ENCODE measurements around the gene IL22. TPM values are rescaled to one million over a fixed set of nuclear protein-coding genes. Genes with fewer than 3 reads are reported as not detected.
A peak's percentile ranks its signal among the peaks of the same experiment; 100 is the strongest.

Gene IL22
- total and polyA plus RNA-seq, 5 experiments from 2014 or later = not detected

DNA sequence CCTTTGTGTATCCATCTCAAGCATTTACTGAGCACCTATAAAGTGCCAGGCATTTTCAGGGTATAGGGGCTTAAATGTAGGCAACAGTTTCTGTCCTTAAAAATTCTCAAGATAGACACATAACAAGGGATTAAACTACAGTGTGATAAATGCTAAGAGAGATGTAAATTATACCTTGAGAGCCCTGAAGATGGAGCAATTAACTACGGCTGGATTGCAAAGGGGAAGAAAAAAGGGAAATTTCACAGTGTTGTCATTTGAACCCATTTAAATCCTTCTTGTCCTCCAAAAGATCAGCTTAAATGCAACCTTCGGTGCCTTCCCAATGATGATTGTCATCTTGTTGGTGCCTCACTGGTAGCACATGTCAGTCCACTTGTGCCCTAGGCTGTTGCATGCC, 16.3 kb downstream of the IL22 start:
- H3K4me1 Mint-ChIP-seq = peaks cover 29 to 53% (median 51%) of the 10 kb centered on the region in 4 donors
- peaks cover 0 to 2% (median 0%) of the 10 kb centered on the region in 3 donors for H3K36me3 Mint-ChIP-seq
- H3K27ac Mint-ChIP-seq = peak overlapping the region; percentile 86 to 99 (median 96)
- peak in 1 of 10 donors; percentile 5 for DNase-seq
- peaks cover 0 to 1% (median 0%) of the 10 kb centered on the region in 5 donors for H3K27me3 Mint-ChIP-seq
- no peak for ATAC-seq
- peak overlapping the region; percentile 83 to 97 (median 92) for H3K4me3 Mint-ChIP-seq
- POLR2A ChIA-PET = interaction anchor here (1.1 kb wide), 1 partner anchor 95 kb away, joined by 4 read pairs; the partner anchor contains the start of gene MDM1
- H3K9me3 Mint-ChIP-seq = peaks cover 0 to 2% (median 0%) of the 10 kb centered on the region in 9 donors

DNA sequence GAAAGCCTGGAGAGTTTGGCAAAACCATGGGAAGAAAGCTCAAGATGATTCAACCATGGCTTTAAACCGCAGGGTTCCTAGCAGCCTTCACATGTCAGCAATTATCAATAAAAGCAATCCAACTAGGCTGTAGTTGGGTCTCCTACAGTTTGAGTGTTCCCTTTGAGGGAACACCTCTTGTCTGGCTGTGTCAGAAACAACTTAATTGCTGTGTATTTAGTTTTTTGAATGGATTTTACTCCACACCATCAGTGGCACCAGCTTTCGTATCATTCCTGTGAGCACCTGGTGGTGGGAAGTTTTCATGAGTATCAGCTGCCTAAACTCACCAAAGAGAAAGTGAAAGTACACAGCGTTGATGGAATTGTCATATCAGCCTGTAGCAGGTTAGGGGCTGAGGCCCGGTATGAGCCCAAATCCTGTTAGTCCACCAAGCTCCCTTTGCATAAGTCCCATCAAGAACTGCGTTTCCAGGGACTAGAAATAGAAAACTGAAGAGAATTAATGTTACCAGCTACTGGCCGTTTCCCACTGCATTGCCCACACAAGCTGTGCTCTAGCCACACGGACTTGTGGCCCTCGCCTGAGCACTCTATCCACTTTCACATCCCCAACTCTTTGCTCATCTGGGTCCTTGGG, 16.9 kb downstream of the IL22 start:
- peak overlapping the region; percentile 86 to 99 (median 96) for H3K27ac Mint-ChIP-seq
- POLR2A ChIA-PET = interaction anchor here (0.5 to 1.1 kb wide), 2 partner anchors 48 to 95 kb away, joined by 3 to 4 read pairs; partner anchors contain the start of gene MDM1
- peaks cover 29 to 53% (median 49%) of the 10 kb centered on the region in 4 donors for H3K4me1 Mint-ChIP-seq
- peaks cover 0 to 1% (median 0%) of the 10 kb centered on the region in 5 donors for H3K27me3 Mint-ChIP-seq
- H3K4me3 Mint-ChIP-seq = peak overlapping the region; percentile 83 to 97 (median 92)
- ATAC-seq (peak; percentile 78 to 92), DNase-seq (peak in 9 of 10 donors; percentile 6 to 69 (median 38))
- peaks cover 0 to 2% (median 0%) of the 10 kb centered on the region in 9 donors for H3K9me3 Mint-ChIP-seq
- peaks cover 0 to 2% (median 0%) of the 10 kb centered on the region in 3 donors for H3K36me3 Mint-ChIP-seq

DNA sequence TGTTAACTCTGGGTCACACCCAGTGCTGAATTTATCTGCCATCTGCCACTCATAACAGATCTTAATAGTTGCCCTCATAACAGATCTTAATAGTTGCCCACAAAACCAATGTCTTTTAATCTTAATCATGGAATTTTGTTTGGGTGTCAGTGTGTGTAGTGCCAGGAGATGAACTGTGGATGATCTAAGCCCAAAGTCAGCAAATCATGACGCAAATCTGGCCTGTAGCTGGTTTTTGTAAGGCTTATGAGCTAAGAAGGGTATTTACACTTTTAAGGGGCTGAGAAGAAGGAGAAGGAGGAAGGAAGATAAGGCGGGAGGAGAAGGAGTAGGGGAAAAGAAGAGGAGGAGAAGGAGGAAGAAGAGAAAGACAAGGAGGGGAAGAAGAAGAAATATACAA, 17.8 kb downstream of the IL22 start:
- peaks cover 22 to 44% (median 40%) of the 10 kb centered on the region in 4 donors for H3K4me1 Mint-ChIP-seq

DNA sequence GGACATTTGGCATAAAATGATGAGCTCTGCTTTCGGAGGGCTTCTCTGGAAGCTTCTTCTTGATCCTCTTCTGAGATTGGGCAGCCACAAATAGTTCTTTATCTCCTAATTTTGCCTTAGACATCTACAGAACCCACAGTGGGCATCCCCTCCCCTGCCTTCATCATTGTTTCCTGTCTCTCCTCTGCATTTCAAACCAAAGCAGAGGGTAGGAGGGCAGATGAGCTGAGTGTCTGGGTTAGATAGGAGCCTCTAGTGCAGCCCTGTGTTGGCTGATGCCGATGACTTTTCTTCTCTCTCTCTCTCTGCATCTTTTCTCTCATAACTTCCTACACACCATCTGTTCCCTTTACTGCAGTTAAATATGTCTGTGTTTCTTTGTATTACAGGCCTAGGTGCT, 19.3 kb downstream of the IL22 start:
- peak overlapping the region in 1 of 10 donors; percentile 13 for H3K27ac Mint-ChIP-seq
- peaks cover 0 to 1% (median 0%) of the 10 kb centered on the region in 5 donors for H3K27me3 Mint-ChIP-seq
- peaks cover 20 to 36% (median 31%) of the 10 kb centered on the region in 4 donors for H3K4me1 Mint-ChIP-seq
- H3K9me3 Mint-ChIP-seq = peaks cover 0 to 2% (median 0%) of the 10 kb centered on the region in 9 donors
- POLR2A ChIA-PET = interaction anchor here (0.6 to 1.6 kb wide), 2 partner anchors 12 to 771 kb away, joined by 4 to 5 read pairs; no protein-coding TSS in a partner anchor
- peaks cover 0 to 2% (median 0%) of the 10 kb centered on the region in 3 donors for H3K36me3 Mint-ChIP-seq
- no peak overlapping the region for H3K4me3 Mint-ChIP-seq
- DNase-seq = no peak
- ATAC-seq = peak in 1 of 2 donors; percentile 39

More for the DNA sequence above, 17.8 kb downstream of the IL22 start:
- H3K9me3 Mint-ChIP-seq = peaks cover 0 to 2% (median 0%) of the 10 kb centered on the region in 9 donors
- peaks cover 0 to 2% (median 0%) of the 10 kb centered on the region in 3 donors for H3K36me3 Mint-ChIP-seq
- ATAC-seq = no peak
- H3K27ac Mint-ChIP-seq = peak overlapping the region in 9 of 10 donors; percentile 61 to 99 (median 90)
- no peak for DNase-seq
- H3K4me3 Mint-ChIP-seq = peak overlapping the region in 7 of 10 donors; percentile 48 to 97 (median 94)
- POLR2A ChIA-PET = interaction anchor here (0.5 kb wide), 1 partner anchor 49 kb away, joined by 3 read pairs; no protein-coding TSS in a partner anchor
- peaks cover 0 to 1% (median 0%) of the 10 kb centered on the region in 5 donors for H3K27me3 Mint-ChIP-seq

DNA sequence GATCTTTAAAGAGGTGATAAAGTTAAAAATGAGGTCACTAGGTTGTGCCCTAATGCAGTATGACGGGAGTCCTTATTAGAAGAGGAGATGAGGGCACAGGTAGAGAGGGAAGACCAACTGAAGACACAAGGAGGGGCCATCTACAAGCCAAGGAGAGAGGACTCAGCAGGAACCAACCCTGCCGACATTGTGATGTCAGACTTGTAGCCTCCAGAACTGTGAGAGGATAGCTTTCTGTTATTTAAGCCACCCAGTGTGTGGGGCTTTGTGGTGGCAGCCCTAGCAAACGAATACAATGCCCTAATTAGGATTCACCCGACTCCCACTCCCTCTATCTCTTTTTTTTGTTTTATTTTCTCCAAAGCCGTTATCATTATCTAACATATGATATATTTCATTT, 19.9 kb downstream of the IL22 start:
- no peak overlapping the region for H3K27ac Mint-ChIP-seq
- peaks cover 0 to 1% (median 0%) of the 10 kb centered on the region in 5 donors for H3K27me3 Mint-ChIP-seq
- peaks cover 20 to 36% (median 30%) of the 10 kb centered on the region in 4 donors for H3K4me1 Mint-ChIP-seq
- H3K36me3 Mint-ChIP-seq = peaks cover 0 to 2% (median 0%) of the 10 kb centered on the region in 3 donors
- H3K4me3 Mint-ChIP-seq = no peak overlapping the region
- POLR2A ChIA-PET = interaction anchor here (1.6 kb wide), 1 partner anchor 11 kb away, joined by 4 read pairs; no protein-coding TSS in a partner anchor
- H3K9me3 Mint-ChIP-seq = peaks cover 0 to 2% (median 0%) of the 10 kb centered on the region in 9 donors
- no peak for DNase-seq
- no peak for ATAC-seq

DNA sequence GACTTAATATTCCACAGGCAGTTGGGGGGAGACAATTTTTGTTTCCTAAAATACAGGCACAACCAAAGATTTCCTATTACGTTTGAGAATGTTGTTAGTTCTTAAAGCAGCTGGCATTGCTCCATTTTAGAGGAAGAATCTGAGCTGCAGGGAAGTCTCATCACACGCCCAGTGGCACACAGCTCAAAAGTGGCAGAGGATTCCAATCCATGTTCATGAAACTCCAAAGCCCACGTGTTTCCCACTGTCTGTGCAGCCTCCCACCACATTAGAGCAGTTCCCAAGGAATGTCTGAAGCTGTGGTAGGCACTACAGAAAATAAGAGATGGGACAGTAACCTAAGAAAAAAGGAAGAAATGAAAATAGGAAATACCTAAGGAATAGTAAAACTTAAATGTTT, 21.7 kb downstream of the IL22 start:
- DNase-seq (no peak), ATAC-seq (no peak)
- Mint-ChIP-seq H3K27ac (no peak overlapping the region), H3K36me3 (no peaks in the 10 kb centered on the region), H3K9me3 (no peaks in the 10 kb centered on the region), H3K4me1 (peaks cover 7 to 22% (median 17%) of the 10 kb centered on the region in 4 donors), H3K27me3 (peaks cover 0 to 1% (median 0%) of the 10 kb centered on the region in 5 donors), H3K4me3 (no peak overlapping the region)
- POLR2A ChIA-PET = interaction anchor here (0.6 kb wide), 1 partner anchor 415 kb away, joined by 3 read pairs; no protein-coding TSS in a partner anchor

DNA sequence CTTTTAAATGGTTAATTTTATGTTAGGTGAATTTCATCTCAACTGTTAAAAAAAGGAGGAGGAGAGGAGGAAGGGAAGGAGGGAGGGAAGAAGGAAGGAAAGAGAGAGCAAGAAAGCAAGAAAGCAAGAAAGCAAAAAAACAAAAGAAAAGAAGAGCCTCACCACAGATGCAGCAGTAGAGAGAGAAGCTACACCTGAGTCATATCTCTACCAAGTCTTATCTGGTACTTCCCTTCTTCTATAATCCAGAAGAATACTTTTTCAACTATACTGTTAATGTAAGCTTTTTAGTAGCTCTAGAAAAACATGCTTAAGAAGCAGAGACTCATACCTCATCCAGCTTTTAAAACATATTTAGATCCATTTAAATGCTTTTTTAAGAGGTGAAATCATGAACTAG, 22.2 kb downstream of the IL22 start:
- H3K4me1 Mint-ChIP-seq = peaks cover 5 to 17% (median 13%) of the 10 kb centered on the region in 4 donors
- no peak overlapping the region for H3K4me3 Mint-ChIP-seq
- no peak for ATAC-seq
- H3K36me3 Mint-ChIP-seq = no peaks in the 10 kb centered on the region
- POLR2A ChIA-PET = interaction anchor here (0.6 kb wide), 2 partner anchors 416 to 445 kb away, joined by 3 to 5 read pairs; no protein-coding TSS in a partner anchor
- no peaks in the 10 kb centered on the region for H3K9me3 Mint-ChIP-seq
- H3K27me3 Mint-ChIP-seq = peaks cover 0 to 1% (median 0%) of the 10 kb centered on the region in 5 donors
- DNase-seq = no peak
- no peak overlapping the region for H3K27ac Mint-ChIP-seq

DNA sequence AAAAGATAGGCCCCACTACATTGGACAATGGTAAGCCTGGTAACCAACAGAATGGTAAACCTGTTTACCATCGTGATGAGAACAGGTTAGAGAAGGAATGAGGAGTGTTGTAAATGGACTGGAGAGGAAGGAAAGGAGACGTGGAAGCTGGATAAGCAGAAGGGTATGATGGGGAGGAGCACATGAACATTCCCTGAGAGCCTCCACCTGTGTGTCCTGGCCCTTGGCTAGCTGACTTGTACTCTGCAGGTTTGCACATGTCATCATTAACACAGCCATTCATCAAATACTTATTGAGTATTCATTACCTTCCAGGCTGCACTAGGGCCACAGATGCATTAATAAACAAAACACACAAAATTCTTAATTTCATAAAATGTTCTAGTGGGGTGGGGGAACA, 23.4 kb downstream of the IL22 start:
- ATAC-seq (no peak), DNase-seq (no peak)
- Mint-ChIP-seq H3K36me3 (no peaks in the 10 kb centered on the region), H3K9me3 (no peaks in the 10 kb centered on the region), H3K27me3 (no peaks in the 10 kb centered on the region), H3K27ac (no peak overlapping the region), H3K4me3 (no peak overlapping the region), H3K4me1 (peaks cover 3 to 10% (median 4%) of the 10 kb centered on the region in 4 donors)
- POLR2A ChIA-PET = no interaction called here

DNA sequence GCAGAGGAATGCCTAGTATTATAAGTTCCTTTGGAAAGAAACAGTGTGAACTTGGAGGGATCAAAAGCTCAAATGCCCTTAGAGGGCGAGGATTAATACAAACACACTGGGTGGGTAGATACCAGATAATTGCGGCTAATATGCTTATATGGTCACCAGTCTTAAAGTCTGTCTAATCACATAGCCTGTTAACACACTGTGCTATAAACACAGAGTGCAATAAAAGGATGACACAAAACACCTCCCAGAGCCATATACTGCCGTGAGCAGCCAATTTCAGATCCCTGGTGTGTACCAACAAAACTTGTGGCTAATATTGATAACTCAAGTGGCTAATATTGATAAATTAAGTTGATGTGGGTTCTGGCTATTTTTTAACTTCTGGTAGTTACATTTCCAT, 26.0 kb downstream of the IL22 start:
- no peak overlapping the region for H3K4me3 Mint-ChIP-seq

DNA sequence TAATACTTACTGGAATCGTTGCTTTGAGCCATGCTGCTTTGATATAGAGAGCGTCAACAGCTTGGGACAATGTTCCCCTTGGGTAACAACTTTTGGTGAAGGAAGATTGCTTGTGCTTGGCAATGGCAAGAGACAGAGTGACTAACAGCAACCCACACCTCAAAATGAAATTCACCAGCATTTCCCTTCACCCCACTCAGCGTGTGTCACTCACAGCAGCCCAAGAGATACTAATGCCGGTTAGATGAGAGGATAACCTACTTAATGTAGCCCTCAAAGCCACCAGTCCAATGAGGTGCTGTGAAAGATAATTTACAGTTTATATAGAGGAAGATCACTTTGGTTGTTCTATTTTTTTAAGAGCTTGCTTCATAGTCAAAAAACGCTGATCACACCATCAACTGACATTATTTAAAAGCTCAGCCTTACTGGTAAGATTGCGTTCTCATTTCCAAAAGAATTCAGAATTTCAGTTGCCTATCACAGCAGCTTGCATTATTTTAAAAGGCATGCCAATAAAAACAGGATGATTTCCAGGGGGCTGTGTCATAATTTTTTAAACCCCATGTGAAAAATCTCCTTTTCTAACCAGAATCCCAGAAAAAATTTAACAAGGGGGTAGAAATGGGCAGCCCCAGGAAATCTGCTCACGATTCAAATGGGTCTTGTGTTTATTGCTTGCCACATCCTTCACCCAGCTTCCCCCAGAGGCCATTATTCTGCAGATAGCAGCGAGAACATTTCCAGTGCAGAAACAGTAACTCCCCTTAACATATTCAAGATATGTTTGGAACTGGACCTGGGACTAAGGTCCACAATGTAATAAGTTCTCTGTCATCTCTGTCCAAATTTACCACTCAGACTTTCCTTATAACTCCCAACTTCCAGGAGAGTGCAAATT, 27.6 kb downstream of the IL22 start, which contains the start of gene IL26:
IL26 (minus strand) TSS at position 235 of the 901 bp plus-strand sequence; CDS start at position 181, 54 bp downstream.
- DNase-seq = no peak
- no peak within 1 kb of the TSS for H3K4me3 Mint-ChIP-seq
- peaks cover 3 to 9% (median 7%) of the 10 kb centered on the region in 4 donors for H3K4me1 Mint-ChIP-seq
- no peaks in the 10 kb centered on the region for H3K27me3 Mint-ChIP-seq
- ATAC-seq = no peak
- H3K36me3 Mint-ChIP-seq = no peaks in the 10 kb centered on the region
- peak within 1 kb of the TSS in 1 of 10 donors; percentile 6 for H3K27ac Mint-ChIP-seq
- H3K9me3 Mint-ChIP-seq = no peaks in the 10 kb centered on the region
- POLR2A ChIA-PET = no interaction called here

More for the DNA sequence above, 26.0 kb downstream of the IL22 start:
- Mint-ChIP-seq H3K9me3 (no peaks in the 10 kb centered on the region), H3K36me3 (no peaks in the 10 kb centered on the region), H3K27me3 (no peaks in the 10 kb centered on the region), H3K27ac (no peak overlapping the region), H3K4me1 (peaks cover 3 to 9% (median 7%) of the 10 kb centered on the region in 4 donors)
- POLR2A ChIA-PET = no interaction called here
- no peak for ATAC-seq
- DNase-seq = no peak

DNA sequence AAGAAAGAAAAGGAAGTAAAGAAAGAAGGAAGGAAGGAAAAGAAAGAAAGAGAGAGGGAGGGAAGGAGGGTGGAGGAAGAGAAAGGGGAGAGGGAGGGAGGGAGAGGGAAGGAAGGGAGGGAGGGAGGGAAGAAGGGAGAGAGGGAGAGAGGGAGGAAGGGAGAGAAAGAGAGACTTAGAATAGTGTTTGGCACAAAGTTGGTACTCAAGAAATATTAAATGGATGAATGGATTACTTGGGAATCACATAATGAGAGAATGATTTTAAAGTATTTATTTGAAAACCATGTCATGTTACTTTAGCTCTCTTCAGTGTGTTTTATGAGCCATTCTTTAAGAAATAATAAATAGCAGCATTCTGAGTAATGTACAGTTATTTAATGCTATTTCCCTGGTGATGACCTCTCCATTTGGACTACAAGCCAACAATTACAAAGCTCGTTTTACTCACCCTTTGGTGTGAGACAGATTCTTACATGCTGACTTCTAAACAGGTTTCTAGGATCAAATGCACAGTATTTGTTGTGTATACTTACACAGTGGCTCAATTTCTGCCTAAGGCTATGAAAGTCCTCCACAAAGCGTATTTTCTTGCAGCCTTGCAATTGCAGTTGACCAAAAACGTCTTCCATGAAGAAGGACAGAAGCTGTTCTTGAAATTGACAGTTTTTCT, 28.7 kb downstream of the IL22 start:
- Mint-ChIP-seq H3K27ac (no peak overlapping the region), H3K9me3 (no peaks in the 10 kb centered on the region), H3K4me3 (no peak overlapping the region), H3K27me3 (no peaks in the 10 kb centered on the region), H3K36me3 (no peaks in the 10 kb centered on the region), H3K4me1 (peaks cover 3 to 9% (median 7%) of the 10 kb centered on the region in 4 donors)
- POLR2A ChIA-PET = no interaction called here
- DNase-seq = no peak
- no peak for ATAC-seq

All from naive thymus-derived CD8-positive, alpha-beta T cell (primary cell).